Limb (tissue), 2 donors: ENCODE data around the gene MIXL1.
"Not testable (repeated sequence)": the region's sequence is repeated elsewhere in the genome, so short reads cannot be mapped to it uniquely, and the experiment has no call there.

Experiments
- DNase-seq, 2 donors: peaks; one replicate each; pipeline ENCODE4 v3.0.0-alpha.2; 2016; ENCODE audit errors: extremely low spot score in 2 of 2

Gene MIXL1

DNA sequence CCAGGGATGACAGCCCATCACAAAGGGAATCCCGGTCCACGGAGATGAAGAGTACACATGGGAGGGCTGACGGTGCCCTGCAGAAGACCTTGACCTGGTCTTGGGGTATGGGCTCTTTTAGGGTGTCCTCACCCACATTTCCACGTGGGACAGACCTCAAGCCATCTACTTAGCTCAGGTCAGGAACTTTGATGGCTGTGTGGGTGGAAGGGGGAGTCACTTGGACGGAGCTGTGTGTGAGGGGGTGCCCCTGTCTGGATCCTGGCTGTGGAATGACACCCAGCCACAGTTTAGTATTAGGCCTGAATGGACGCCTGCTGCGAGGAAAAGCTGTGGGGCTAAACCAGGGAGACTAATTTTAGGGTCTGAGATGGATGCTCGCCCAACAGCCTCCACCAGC, 10.9 kb upstream of the MIXL1 start:
- DNase-seq = no peak

DNA sequence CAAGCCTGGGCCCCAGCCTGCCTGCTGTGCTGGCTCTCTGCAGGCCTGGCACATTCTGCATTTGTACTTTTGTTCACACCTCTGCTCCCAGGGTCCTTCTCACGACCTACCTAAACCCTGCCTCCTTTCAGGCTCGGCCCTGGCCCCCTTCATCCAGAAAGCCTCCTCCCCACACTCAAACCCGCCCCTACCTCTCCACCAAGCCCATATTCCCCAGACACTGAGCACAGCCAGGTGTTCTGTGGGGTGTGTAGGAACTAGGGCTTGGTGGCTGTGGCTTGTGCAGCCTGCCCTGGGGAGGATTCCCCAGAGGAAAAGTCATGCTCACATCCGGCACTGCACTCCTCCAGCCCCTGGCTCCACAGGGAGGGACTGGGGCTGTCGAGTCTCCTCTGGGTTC, 8.2 kb upstream of the MIXL1 start:
- no peak for DNase-seq

DNA sequence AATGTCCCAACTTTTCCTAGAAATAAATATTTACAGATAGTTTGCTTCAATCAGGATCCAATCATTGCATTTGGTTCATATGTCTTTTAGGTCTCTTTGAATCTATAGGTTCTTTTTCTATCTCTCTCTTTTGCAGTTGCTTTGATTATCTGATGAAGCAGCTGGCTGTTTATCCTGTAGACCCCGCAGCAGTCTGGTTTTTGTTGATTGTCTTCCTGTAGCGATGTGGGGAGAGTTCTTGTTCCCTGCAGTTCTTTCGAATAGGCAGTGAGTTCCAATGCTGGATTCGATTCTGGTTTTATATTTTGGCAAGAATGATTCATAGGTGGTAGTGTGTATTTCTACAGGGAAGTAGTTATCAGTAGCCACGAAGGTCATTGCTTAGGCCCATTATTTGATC, 7.4 kb upstream of the MIXL1 start:
- DNase-seq = no peak

DNA sequence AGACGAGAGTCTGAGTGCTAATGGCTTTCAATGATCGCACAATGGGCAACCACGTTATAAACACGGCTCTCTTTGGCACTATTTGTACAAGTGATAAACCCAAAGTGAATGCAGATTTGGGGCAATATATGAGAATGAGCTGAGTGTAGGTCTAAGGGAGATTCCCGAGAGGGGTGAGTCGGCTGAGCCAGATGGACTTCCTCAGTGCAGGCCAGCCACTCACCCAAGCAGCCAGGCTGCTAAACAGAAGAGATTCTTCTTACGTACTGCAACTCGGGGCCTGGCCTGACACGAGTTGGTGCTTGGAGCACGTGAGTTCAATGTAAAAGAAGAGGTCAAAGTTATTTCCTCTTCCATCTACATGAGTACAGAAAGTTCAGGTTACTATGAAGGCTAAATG, 6.2 kb upstream of the MIXL1 start:
- no peak for DNase-seq

DNA sequence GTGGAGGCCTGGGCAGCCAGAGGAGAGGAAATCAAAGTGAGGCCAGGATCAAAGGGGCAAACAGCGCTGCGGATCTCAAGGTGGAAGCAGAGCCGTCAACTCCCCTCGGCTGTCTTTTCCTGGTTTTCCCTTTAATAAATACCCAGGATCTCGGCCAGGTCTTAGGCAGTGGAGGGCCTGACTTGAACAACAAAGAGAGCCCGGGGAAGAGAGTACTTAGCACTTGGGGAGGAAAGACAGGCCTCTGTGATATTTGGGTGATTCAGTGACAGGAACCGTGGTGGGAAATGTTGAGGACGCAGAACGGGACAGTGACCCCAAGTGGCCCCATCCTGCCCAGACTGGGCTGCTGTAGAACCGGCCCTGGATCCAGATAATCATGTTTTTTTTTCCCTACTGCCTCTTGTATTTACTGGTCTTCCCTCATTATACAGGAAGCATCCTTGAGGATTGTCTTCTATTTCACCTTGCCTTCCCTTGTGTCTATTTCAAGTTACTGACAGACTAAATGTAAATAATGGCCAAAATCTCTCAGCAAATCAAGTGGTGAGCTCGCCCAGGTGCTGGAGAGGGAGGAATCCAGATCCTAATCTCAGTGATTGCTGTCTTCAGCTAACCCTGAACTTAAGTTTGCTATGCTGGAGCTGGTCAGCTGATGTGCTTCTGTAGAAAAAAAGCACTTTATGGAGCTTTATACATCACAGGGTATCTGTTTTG, 2.8 kb upstream of the MIXL1 start:
- no peak for DNase-seq

DNA sequence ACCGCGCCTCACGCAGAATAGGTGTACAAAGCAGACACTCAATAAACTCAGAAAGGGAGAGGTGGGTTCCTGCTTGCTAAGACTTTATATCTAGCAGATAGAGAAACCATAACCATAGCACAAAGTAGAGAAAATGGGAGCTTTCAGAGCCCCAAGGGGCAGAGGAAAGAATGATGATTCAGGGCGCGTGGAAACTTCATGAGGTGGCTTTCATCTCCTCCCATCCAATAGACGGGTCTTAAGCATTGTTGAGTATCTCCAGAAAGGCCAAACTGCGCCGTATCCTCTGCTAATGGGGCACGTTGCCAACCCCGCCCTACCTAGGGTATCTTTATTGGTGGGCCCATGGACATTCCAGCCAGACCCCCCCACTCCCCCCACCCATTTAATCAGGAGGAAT, 778 bp upstream of the MIXL1 start:
- DNase-seq = no peak

DNA sequence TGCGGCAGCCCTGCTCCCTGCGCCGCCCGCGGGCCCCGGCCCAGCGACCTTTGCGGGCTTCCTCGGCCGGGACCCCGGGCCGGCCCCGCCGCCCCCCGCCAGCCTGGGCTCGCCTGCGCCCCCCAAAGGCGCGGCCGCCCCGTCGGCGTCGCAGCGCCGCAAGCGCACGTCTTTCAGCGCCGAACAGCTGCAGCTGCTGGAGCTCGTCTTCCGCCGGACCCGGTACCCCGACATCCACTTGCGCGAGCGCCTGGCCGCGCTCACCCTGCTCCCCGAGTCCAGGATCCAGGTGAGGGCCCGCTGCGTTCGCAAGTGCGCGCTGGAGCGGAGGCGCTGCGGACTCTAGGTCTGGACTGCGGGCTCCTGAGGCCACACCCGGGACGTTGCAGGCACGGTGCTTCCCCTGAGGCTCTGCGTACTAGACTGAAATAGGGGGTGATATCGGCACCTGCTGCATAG, 351 bp downstream of the MIXL1 start:
- DNase-seq = peak in 1 of 2 donors; percentile 60

DNA sequence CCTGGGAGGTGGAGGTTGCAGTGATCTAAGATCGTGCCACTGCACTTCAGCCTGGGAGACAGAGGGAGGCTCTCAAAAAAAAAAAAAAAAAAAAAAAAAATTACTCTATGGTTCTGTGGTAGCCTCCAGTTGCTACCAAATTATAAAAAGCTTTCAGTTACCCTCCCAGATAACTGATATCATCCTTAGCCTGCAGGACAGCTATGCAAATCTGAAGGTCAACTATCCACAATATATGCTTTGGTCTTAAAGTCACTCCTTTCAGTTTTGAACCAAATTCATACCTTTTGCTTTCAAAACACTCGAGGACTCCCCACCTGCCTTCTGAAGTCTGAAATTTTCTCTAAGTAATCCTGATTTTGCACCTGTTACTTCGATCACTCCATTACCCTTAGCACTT, 3.1 kb downstream of the MIXL1 start:
- no peak for DNase-seq

DNA sequence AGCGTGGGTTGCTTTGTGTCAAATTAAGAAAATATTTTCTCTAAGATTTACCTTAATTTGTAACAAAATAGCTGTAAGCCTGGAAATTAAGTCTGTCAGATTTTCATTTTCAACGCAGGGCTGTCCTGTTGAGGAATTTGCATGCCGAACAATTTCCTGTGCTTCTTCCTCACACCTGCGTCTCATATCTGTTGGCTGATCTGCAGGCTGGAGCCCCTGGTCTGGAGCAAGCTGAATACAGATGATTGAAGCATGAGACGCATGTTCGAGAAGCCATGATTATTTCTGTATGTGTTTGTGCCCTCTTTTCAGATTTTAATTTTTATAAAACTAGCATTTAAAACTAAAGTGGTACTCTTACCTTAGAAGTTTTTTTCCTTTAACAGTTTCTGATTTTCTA, 9.8 kb downstream of the MIXL1 start:
- DNase-seq = no peak

DNA sequence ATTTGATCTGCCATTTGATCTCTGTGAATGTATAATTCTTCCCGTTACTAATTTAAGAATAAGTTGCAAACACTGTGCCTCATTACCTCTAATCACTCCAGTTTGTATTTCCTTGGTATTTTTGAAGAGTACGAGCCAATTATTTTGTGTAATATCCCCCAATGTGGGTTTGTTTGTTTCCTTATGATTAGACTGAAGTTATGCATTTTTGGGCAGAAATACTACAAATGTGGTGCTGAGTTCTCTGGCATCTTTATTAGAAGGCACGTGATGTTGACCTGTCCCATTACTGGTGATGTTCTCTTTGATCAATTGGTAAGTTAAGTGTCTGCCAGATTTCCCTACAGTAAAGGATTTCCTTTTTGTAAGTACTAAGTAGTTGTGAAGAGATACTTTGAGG, 10.3 kb downstream of the MIXL1 start:
- DNase-seq = no peak

DNA sequence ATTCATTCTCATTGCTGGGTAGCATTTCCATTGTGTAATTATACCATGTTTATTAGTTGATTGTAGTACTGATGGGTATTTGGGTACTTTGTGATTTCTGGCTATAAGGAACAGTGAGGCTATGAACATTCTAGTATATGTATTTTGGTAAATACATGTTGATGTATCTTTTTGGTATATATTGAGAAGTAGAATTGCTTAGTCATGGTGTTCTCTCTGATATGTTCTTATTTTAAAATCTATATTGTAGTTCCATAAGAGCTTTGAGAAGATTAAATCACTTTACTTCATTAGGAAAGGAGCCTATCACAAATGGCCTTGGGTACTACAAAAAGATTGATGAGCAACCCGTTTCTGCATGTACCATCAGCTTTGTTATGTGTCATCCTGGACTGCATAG, 13.4 kb downstream of the MIXL1 start:
- no peak for DNase-seq

DNA sequence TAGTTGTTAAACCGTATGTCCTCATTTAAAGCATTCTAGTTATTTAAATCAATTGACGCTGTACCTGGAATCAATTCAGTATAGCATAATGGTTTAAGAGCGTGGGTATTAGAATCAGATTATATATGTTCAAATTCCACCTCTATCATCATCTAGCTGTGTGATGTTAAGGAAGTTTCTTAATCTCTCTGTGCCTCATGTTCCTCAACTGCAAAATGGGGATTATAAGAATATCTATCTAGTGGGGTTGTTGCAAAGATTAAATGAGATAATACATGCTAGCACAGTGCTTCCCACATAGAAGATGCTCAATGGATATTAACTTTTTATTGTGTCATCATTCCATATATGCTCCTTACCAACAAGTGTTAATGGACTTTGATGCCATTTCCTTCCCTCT, 16.0 kb downstream of the MIXL1 start:
- DNase-seq = no peak

DNA sequence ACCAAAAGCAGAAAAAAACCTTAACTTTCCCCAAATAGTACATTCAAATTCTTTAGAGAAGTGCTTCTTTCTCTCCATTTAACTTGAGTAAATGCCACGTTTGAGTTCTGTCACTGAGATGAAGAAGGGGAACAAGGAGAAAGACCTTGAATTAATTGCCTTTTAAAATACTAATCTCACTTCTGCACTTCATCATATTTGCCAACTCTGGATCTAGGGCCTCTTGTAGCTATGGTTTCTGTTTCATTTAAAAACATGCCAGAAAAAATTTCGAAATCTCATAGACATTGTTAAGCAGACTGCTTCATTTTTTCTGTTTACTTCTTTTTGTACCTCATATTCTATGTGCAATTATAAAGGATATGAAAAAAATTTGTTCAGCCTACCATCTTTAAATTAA, 24.6 kb downstream of the MIXL1 start:
- no peak for DNase-seq

DNA sequence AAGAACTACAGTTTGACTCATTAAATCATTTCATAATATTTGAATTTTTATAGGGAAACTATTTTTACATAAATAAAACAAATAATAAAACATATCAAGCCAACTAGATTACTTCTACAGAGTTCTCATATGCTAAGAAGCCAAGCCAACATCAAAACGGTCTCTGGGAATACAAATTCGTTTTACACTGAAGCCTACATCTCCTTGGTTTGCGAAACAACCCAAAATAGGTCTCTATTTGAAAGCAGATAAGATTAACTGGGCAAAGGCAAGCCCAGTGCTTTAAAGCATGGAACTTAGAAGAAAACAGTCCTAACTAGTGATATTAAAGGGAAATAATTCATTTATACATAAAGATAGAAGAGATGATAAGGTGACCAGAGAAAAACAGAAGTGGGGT, 25.3 kb downstream of the MIXL1 start:
- DNase-seq = no peak

DNA sequence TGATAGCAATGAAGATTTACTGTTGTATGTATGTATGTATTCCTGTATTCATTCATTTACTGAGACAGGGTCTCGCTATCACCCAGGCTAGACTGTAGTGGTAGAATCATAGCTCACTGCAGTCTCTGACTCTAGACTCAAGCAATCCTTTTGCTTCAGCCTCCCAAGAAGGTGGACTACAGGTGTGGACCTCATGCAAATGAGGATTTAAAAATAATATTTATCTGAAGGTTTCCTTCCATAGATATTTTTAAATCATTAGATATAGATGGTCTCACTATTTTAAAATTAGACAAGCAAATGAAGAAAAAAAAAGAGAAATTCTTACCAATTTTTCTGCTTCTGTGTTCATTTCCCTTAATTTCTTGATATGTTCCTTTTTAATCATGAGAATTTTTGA, 27.0 kb downstream of the MIXL1 start:
- no peak for DNase-seq

DNA sequence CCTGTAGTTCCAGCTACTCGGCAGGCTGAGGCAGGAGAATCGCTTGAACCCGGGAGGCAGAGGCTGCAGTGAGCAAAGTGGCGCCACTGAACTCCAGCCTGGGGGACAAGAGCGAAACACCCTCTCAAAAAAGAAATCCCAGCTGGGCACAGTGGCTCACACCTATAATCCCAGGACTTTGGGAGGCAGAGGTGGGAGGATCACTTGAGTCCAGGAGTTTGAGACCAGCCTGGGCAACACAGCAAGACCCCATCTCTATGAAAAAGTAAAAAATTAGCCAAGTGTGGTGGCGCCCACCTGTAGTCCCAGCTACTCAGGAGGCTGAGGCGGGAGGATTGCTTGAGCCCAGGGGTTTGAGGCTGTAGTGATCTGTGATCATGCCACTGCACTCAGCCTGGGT, 29.4 kb downstream of the MIXL1 start:
- DNase-seq = not testable (repeated sequence)

DNA sequence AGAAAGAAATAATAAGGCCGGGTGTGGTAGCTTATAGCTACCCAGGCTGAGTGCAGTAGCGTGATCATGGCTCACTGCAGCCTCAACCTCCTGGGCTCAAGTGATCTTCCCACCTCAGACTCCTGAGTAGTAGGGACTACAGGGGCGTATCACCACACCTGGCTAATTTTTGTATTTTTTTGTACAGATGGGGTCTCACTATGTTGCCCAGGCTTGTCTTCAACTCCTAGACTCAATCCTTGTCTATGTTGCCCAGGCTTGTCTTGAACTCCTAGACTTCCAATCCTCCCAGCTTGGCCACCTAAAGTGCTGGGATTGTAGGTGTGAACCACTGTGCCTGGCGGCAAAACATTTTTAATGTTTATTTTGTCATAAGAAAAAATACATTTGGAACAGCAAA, 30.5 kb downstream of the MIXL1 start:
- no peak for DNase-seq

DNA sequence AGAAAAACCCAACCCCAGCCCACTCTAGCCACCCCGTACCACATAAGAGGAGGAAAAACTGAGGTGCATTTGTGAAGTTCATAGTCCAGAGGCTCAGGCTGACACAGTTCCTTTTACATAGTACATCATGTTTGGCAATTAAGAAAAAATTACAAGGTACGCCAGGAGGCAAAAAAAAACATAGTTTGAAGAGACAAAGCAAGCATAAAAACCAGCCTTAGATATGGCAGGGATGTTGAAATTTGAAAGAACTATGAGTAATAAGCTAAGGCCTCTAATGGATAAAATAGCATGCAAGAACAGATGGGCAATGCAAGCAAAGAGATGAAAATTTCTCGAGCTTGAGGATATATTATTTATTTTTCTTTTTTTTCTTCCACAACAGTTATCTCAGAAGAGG, 31.9 kb downstream of the MIXL1 start:
- no peak for DNase-seq

DNA sequence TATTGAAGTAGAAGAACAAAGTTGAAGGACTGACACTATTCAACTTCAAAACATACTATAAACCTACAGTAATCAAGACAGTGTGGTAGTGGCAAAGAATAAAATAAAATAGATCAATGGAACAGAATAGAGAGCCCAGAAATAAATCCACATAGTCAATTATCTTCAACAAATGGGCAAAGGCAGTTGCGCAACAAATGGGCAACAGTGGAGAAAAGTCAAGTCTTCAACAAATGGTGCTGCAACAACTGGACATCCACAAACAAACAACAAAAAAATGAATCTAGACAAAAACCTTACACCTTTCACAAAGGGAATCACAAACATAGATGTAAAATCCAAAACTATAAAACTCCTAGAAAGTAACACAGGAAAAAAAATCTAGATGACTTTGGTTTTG, 38.4 kb downstream of the MIXL1 start:
- DNase-seq = no peak

DNA sequence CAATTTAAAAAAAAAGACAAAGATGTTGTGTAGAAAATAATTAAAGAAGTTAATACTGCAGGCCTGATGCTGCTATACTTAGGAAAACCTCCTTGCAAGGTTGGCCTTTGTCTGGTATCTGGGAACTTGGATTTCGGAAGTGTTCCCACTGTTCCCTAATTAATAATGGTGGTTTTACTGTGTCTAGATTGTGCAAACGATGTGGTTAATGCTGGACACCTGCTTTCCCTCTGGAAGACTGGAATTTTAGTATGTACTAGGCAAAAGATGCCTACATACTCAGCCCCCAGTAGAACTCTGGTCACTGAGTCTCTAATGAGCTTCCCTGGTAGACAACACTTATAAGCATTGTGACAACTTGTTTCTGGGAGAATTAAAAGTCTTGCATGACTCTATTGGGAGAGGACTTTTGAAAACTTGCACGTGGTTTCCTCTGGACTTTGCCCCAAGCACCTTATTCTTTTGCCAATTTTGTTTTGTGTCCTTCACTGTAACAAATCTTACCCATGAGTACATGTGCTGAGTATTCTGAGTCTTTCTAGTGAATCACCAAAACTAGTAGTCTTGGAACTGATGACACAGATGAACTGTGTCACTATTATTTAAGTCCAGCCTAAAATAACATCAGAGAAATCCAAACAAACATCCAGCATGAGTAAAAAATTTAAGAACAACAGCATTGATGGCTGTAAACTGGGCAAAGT, 45.1 kb downstream of the MIXL1 start:
- DNase-seq = no peak

DNA sequence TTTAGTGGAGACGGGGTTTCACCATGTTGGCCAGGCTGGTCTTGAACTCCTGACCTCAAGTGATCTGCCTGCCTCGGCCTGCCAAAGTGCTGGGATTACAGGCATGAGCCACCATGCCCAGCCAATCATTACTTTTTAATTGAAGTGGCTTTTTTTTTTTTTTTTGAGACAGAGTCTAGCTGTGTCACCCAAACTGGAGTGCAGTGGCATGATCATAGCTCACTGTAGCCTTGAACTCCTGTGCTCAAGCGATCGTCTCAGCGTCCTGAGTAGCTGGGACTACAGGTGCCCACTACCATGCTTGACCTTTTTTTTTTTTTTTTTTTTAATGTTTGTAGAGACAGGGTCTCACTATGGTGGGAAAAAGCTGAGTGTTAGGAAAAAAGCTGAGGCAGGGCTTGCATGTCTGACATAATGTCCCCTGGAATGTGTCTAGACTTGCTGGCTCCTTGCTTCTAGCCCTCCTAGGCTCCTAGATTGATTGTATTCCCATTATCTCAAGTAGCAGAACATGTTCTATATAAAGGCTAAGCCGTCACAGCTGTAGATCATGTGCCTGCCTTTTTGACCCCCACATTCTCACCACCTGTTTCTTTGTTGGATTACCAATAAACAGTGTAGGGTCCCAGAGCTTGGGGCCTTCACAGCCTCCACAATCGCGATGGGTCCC, 48.9 kb downstream of the MIXL1 start:
- not testable (repeated sequence) for DNase-seq

DNA sequence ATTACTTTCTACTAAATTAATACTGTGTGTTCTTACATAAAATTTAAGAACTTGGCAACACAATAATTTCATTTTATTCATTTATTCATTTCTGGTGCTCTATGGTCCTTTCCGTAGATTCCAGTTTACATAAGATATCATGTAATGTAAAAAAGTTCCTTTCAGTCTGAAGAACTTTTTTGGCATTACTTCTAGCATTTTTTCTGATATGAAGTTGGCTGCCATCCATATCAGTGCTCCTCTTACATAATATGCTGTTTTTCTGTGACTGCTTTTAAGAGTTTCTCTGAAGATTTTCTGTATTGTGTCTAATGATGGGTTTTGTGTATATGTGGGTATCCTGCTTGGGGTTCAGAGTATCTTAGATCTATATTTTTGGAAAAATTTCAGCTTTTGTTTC, 50.7 kb downstream of the MIXL1 start:
- DNase-seq = peak in 1 of 2 donors; percentile 8
